D721Med (cell line): Measurements from ENCODE around the gene SLC44A5.
"Not testable (repeated sequence)": the region's sequence is repeated elsewhere in the genome, so short reads cannot be mapped to it uniquely, and the experiment has no call there.

Experiments used
- DNase-seq: peaks from one replicate; pipeline ENCODE4 v3.0.0; 2011; ENCODE audit warnings: low spot score; ENCODE audit not compliant: insufficient read length
- FAIRE-seq: peaks from 2 replicates; lab custom pipeline; 2011; peaks lifted over from hg19 to GRCh38; lab: Jason Lieb, UNC
- CTCF ChIP-seq: IDR thresholded peaks from 2 replicates; pipeline ENCODE4 v1.5.1; 2012; ENCODE audit warnings: mild to moderate bottlenecking, control low read depth; ENCODE audit not compliant: insufficient read depth; ENCODE audit errors: missing control alignments

SLC44A5 gene

GRCh38 chr1:75426688-75427087, 184.2 kb downstream of the SLC44A5 start:
- TF ChIP-seq CTCF = no peak
- DNase-seq = no peak
- FAIRE-seq = no peak

GRCh38 chr1:75425001-75425650, 185.8 kb downstream of the SLC44A5 start:
- no peak for FAIRE-seq

GRCh38 chr1:75423616-75424015, 187.3 kb downstream of the SLC44A5 start:
- TF ChIP-seq CTCF = no peak
- DNase-seq = no peak
- no peak for FAIRE-seq

More at GRCh38 chr1:75425001-75425650, 185.8 kb downstream of the SLC44A5 start:
- DNase-seq = no peak
- no peak for TF ChIP-seq CTCF

GRCh38 chr1:75423136-75423535, 187.8 kb downstream of the SLC44A5 start:
- DNase-seq (no peak), FAIRE-seq (no peak)
- TF ChIP-seq CTCF = no peak

- DNase-seq (no peak), FAIRE-seq (no peak)
- TF ChIP-seq CTCF = no peak
Measured at GRCh38 chr1:75421371-75421770, 189.5 kb downstream of the SLC44A5 start.

- DNase-seq = no peak
- no peak for FAIRE-seq
- no peak for TF ChIP-seq CTCF
Measured at GRCh38 chr1:75415187-75415586, 195.7 kb downstream of the SLC44A5 start.

- no peak for TF ChIP-seq CTCF
- FAIRE-seq (no peak), DNase-seq (no peak)
Measured at GRCh38 chr1:75412616-75413015, 198.3 kb downstream of the SLC44A5 start.

GRCh38 chr1:75404681-75405080, 206.2 kb downstream of the SLC44A5 start:
- not testable (repeated sequence) for FAIRE-seq, DNase-seq

- not testable (repeated sequence) for FAIRE-seq, DNase-seq
Measured at GRCh38 chr1:75403147-75403646, 207.7 kb downstream of the SLC44A5 start.
